Activated T-helper 1 cell treated with Interleukin-2 at 50 U/mL for 16 hours (primary cell): ENCODE measurements around the gene RBM10.
"Not testable (repeated sequence)": the region's sequence is repeated elsewhere in the genome, so short reads cannot be mapped to it uniquely, and the experiment has no call there.

Source experiments
- DNase-seq: peaks from one replicate; pipeline ENCODE4 v3.0.0-alpha.2; 2020; ENCODE audit warnings: low read depth

The RBM10 gene, protein sequence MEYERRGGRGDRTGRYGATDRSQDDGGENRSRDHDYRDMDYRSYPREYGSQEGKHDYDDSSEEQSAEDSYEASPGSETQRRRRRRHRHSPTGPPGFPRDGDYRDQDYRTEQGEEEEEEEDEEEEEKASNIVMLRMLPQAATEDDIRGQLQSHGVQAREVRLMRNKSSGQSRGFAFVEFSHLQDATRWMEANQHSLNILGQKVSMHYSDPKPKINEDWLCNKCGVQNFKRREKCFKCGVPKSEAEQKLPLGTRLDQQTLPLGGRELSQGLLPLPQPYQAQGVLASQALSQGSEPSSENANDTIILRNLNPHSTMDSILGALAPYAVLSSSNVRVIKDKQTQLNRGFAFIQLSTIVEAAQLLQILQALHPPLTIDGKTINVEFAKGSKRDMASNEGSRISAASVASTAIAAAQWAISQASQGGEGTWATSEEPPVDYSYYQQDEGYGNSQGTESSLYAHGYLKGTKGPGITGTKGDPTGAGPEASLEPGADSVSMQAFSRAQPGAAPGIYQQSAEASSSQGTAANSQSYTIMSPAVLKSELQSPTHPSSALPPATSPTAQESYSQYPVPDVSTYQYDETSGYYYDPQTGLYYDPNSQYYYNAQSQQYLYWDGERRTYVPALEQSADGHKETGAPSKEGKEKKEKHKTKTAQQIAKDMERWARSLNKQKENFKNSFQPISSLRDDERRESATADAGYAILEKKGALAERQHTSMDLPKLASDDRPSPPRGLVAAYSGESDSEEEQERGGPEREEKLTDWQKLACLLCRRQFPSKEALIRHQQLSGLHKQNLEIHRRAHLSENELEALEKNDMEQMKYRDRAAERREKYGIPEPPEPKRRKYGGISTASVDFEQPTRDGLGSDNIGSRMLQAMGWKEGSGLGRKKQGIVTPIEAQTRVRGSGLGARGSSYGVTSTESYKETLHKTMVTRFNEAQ

DNA sequence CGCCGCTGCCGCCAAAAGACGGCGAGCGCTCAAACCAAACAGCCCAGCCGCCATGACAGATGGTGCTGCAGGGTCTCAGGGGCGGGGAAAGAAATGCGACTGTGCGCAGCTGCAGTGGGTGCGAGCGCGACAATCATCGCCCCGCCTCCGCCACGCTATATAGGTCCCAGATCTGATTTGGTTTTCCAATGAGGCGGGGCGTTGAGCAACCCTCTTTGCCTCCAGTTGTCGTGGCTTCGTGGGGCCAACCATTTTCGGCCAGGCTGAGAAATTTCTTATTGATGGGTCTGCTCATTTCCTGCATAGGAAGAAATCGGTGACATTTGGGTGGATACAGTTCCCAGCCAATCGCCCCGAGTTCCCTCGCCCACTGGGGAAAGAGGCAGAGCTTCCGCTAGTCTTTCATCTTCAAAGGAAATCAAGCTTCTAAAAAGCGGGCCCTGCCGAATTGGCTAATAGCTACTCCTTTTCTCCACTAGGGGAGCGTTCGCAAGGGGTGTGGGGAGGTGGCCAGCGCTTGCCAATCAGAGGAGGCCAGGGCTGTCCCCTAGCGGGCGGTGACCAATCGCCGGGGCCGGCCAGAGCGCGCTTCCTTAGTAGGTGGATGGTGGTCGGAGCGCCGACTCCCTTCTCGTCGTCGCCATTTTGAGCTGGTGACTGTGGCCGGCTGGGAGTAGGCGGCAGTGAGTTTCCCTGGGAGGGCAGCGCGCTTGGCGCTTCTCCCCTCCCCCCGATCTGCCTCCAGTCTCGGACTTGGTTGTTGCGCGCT, at the start of gene RBM10, which contains the start of gene NDUFB11:
Gene RBM10 (plus strand): TSS at position 596 of the 769 bp plus-strand sequence. CDS start 2,261 bp downstream, outside the sequence.
Gene NDUFB11 (minus strand): TSS at position 77 of the 769 bp plus-strand sequence. CDS start 23 bp downstream, at position 54.
- DNase-seq = peak; percentile 80

DNA sequence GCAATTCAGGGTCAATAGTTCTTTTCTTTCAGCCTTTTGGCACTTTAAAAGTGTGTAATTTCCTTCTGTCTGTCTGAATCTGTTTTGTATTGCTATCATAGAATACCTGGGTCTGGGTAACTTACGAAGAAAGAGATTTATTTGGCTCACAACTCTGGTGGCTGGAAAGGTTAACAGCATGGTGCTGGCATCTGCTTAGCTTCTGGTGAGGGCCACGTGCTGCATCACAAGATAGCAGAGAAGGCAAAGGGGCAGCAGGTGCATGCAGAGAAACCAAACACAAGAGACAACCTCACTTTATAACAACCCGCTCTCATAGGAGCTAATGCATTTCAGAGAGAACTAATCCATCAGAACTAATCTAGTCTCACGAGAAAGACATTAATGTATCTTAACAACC, 48.0 kb upstream of the RBM10 start:
- DNase-seq = no peak

DNA sequence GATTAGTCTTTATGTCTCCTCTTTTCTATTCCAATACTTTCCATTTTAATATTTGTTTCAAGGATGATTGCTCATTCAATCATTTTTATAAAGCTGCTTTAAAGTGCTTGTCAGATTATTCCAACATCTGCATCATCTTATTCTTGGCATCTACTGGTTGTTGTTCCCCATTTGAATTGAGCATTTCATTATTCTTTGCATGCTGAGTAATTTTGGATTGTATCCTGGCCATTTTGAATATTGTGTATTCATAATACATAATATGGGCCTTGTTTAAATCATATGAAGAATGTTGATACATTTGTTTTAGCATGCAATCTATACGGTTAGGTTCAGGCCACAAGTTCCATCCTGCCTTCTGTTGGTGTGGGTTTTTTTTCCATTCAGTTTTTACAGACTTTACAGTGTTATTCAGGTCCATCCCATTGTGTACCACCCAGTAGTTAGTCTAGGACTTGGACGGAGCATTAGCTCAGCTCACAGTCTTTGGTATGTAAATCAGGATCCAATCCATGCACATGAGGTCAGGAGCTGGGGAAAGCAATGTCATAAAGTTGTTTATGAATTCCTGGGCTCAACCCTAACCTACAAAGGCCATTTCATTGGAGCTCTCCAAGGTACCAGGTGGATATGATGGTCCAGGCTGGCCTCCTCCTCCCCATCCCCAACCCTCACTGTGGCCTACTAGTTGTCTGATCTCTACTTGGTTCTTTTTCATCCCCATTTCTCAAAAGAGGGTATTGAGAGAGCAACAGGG, 46.5 kb upstream of the RBM10 start:
- no peak for DNase-seq

DNA sequence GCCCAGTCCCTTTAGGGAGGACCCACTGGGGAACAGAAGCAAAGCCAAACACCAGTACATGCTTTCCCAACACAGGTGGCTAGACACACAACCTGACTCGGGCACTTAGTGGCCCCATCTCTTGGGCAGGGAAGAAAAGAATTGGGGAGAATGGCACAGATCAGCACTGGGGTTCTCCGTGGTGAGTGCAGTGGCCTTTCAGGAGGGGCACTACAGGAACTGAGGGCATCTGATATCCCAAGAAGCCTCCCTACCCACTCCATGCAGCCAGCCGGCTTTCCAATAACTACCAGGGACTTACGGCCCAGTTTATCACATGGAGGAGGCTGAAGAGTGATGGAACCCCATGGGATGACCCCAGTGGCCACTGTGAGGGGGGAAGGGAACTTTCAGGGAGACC, 43.8 kb upstream of the RBM10 start:
- no peak for DNase-seq

DNA sequence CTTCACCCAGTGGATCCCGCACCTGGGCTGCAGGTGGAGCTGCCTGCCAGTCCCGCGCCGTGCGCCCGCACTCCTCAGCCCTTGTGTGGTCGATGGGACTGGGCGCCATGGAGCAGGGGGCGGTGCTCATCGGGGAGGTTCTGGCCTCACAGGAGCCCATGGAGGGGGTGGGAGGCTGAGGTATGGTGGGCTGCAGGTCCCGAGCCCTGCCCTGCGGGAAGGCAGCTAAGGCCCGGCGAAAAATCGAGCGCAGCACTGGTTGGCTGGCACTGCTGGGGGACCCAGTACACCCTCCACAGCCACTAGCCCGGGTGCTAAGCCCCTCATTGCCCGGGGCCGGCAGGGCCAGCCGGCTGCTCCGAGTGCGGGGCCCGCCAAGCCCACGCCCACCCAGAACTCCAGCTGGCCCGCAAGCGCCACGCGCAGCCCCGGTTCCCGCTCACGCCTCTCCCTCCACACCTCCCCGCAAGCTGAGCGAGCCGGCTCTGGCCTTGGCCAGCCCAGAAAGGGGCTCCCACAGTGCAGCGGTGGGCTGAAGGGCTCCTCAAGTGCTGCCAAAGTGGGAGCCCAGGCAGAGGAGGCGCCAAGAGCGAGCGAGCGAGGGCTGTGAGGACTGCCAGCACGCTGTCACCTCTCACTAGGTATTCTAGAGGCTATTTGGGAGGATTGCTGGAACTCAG, 33.9 kb upstream of the RBM10 start:
- DNase-seq = not testable (repeated sequence)

DNA sequence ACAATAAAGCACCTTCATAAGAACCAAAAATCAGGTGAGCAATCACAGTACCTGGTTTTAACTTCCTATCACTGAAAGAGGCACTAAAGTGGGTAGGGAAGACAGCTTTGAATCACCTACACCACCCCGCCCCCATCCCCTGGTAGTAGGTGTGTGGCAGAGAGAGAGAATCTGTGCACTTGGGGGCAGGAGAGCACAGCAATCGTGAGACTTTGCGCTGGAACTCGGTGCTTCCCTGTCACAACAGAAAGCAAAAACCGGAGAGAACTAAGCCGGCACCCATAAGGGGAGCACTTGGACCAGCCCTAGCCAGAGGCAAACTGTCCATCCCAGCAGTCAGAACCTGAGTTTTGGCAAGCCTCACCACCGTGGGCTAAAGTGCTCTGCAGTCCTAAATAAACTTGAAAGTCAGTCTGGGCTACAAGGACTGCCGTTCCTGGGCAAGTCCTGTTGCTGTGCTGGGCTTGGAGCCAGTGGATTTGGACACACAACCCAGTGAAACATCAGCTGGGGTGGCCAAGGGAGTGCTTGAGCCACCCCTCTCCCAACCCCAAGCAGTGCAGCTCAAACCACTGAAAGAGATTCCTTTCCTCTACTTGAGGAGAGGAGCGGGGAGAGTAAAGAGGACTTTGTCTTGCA, 32.6 kb upstream of the RBM10 start:
- no peak for DNase-seq

DNA sequence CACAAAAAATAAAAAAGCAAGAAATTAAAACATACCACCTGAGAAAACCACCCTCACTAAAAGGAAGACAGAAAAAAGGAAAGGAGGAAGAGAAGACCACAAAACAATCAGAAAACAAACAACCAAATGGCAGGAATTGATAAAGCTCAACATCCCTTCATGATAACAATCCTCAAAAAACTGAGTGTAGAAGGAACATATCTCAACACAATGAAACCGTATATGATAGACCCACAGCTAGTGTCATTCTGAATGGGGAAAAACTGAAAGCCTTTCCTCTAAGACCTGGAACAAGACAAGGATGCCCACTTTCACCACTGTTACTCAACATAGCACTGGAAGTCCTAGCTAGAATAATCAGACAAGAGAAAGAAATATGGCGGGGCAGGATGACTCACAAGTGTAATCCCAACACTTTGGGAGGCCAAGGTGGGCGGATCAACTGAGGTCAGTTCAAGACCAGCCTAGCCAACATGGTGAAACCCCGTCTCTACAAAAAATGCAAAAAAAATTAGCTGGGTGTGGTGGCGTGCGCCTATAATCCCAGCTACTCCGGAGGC, 28.4 kb upstream of the RBM10 start:
- DNase-seq = not testable (repeated sequence)

DNA sequence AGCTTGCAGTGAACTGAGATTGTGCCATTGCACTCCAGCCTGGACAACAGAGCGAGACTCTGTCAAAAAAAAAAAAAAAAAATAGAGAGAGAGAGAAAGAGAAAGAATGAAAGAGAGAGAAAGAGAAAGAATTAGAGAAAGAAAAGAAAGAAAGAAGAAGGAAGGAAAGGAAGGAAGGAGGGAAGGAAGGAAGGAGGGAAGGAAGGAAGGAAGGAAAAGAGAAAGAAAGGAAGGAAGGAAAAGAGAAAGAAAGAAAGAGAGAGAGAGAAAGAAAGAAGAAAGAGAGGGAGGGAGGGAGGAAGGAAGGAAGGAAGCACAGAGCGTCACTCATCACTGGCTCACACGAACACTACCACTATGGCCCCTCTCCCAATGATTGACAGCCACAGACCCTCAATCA, 20.6 kb upstream of the RBM10 start:
- DNase-seq = not testable (repeated sequence)

DNA sequence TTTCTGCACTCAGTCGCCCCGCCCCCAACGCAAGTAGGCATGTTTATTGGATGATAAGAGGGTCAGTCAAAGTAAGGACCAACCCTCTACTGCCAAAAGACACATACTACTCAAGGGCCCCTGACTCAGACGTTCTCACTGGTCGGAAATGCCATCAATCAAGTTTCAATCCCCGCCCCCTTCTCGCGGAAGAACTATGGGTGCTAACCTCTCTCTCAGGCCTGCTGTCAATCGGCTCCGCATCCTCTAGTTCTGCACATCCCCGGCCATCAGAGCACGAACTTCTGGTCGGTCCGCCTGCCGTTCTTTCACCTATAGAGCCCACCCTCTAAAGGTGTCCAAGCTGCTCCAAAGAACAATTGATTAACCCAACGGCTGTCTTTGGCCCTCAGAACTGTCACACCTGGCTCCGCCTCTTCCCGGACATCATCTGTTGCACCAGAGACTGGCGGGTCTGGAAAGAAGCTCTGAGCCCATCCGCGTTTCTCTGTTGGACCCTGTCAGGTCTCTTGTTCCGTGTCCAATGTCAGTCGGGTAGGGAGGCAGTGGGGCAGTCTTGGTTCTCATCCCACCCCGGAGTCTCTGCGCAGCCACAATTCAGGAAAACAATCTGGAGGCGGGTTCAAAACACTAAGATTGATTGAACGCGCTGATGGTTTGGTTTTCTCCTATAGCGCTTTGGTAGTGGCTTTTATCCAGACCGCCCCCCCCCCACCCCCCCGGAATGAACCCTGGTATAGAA, 15.7 kb upstream of the RBM10 start:
- DNase-seq = peak; percentile 71

DNA sequence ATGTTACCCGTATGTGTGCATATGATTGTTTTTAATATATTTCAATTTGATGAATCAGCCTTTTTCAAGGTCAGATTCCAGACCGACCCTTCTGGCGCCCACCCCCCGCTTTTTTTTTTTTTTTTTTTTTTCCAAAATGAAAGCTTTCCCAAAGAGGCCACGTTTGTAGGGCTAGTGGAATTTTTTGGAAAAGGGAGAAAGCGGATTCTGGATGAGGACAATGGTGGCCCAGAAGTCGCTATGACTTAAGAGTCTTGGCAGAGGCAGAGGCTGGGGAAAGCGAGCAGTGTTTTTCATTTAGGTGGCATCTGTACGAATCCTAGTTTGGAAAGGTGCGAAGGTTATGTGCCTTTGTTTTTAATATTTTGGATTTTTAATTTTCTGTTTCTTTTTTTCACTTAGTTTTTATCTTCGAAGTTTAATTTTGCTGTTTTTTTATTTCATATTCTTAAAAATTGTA, 15.1 kb upstream of the RBM10 start:
- no peak for DNase-seq

DNA sequence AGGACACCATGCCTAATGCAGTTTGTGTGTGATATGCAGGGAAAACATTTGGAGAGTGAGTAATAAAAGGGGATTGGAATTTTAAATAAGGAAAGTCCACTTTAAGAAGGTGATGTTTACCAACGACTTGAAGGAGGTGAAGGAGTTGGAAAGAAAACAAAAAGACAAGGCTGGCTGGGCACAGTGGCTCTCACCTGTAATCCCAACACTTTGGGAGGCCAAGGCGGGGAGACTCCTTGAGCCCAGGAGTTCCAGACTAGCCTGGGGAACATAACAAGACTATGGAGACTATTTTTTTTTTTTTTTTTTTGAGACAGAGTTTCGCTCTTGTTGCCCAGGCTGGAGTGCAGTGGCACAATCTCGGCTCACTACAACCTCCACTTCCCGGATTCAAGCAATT, 11.5 kb upstream of the RBM10 start:
- DNase-seq = no peak

DNA sequence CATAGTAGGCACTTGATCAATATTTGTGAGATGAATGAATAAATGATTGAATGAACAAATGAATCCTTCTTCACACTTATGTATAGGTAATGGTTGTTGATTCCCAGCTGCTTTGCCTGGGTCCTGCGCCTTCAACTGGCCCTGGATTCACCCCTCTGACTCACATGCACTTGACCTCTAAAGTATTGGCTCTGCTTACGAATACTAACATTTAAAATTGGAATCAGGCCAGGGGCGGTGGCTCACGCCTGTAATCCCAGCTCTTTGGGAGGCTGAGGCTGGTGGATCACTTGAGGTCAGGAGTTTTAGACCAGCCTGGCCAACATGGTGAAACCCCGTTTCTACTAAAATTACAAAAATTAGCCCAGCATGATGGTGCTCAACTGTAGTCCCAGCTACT, 9.4 kb upstream of the RBM10 start:
- DNase-seq = not testable (repeated sequence)

DNA sequence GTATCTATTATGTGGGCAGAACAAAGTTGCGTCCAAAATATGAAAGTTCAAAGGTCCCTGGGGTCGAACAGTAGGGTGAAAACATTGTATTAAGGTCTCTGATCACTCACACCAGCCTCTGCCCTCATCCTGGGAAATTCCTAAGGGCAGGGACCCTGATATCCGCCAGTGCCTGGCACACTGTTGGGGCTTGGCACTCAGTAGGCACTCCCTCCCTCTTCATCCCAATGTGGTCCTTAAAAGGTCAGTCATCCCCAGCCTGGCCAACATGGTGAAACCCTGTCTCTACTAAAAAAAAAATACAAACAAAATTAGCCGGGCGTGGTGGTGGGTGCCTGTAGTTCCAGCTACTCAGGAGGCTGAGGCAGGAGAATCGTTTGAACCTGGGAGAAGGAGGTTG, 6.8 kb upstream of the RBM10 start:
- no peak for DNase-seq

DNA sequence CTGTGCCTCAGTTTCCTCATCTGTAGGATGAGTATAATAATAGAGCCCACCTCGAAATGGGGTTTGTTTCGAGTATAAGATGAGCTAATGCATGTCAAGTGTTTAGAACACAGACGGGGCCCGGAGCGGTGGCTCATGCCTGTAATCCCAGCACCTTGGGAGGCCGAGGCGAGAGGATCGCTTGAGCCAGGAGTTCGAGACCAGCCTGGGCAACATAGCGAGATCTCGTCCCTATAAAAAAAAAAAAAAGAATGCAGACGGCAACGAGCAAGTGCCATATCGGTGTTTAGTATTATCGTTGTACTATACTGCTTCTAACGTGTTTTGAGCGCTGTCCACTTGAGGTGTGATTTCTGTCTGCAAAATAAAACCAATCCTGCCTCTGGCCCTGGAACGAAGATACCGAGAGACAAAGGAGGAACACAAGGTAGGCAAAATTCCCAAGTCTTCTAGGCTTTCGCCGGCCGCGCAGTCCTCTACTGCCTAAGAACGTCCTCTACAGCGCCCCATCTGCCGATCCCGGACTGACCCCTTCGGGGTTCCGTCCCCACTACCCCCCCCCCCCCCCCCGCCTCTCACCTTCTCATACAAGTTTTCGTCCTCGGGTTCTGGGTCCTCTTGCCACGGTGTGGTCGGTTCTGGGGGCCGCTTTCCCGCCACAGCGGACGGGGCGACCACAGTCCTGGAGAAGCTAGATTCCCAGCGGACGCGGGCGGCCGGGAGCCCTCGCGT, 961 bp upstream of the RBM10 start:
- no peak for DNase-seq

DNA sequence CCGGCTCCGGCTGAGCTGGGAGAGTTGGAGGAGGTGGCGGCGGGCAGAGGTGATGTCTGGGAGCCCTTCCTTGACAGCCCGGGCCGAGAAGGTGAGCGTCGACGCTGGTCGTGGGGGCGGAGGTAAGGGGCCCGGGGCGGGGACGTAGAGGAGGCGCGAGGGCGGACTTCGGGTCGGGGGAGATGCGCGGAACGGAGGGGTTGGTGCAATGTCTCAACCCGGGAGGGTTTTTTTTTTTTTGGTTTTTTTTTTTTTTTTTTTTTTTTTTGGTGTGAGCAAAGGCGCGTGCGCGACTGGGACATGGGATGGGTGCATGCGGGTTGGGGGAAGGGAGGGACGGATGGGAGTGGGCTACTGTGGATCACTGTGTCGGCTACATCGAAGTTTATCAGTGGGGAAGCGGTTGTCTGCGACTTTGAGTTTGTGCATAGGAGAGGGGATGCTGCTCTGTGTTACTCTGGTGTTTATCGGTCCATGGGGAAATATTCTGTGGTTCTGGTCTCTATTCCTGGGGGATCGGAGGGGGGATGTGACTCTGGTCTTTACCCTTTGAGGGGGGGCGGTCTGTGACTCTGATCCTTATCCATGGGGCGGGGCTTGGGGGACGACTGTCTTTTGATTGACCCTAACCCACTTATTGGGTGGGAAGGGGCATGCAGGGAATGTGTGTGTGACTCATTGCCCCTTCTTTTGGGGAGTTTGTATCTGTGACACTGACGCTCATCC, 537 bp downstream of the RBM10 start:
- DNase-seq = no peak

DNA sequence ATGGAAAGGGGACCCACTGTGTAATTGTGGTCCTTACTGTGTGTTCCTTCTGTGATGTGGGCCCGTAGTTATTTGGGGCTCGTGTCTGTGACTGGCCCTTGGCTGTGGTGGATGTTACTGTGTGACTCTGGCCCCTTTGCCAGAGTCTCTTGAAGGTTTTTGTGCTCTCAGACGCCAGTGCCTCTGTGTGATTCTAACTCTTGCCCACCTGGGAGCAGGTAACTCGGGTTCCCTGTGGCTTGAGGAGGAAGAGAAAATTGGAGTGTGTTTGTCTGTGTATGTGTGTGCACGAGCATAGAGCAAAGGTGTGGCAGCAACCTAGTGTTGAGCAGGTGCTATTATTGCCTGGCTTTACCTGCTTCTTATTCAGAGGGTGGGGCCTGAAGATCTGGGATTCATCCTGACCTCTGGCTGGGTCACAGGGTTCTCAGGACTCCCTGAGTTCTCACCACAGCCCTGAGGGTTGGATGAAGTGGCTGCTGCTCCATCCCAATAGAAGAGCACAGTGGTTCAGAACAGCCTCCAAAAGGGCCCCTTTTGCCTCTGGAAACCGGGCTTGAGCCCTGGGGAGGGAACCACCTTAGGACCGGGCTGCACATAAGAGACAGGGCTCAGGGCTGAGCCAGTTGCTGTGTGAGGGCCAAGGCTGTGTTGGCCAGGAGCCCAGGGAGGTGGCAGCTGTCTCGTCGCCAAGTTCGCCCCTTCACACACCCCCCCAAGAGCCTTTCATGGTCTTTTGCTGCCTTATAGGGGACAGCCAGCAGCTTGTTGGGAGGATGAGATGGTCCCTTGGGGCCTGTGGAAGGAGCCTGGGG, 1.3 kb downstream of the RBM10 start:
- DNase-seq = no peak
